Measurements from ENCODE around the gene TMEM115.

TMEM115 gene

DNA sequence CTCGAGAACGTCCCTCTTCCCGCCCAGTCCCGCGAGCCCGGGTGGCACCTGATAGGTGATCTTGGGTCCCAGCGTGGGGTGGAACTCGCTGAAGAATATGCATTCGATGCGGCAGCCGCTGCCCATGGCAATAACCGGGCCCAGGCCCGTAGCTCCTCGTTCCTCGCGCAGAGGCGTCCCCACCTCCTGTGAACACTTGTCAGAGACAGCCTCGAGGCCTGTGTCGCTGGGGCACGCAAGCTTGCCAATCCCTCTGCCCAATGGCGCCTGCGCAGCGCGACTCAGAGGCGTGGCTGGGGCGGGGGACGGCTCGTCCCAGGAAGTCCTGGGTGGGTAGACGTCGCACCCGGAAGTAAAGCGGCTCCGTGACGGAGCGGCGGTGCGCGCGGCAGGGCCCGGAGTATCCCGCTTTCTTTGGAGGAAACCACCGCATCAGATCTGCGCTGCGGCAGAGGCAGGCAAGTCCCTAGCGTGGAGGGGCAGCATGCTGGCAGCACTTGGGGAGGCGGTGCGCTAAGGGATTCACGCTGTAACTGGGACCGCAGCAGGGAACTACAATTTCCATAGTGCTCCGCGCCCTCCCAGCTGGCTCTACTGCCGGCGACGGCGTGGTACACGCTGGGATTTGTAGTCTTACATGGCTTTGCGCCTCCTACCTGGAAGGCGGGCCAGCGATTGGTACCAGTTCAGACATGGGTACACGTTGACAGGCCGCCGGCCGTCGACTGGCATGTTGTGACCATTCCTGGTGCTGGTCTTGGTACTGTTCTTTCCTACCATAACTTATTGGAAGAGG lies 8.6 kb downstream of the TMEM115 start, which contains the start of the genes CYB561D2 and NPRL2:
Gene CYB561D2, plus strand, starts transcription at position 336 of the 796 bp plus-strand sequence. CDS start 572 bp downstream, outside the sequence.
Gene NPRL2, minus strand, starts transcription at position 249 of the 796 bp plus-strand sequence. Its CDS starts 123 bp downstream, at position 126.
- peak; percentile 100 for DNase-seq

DNA sequence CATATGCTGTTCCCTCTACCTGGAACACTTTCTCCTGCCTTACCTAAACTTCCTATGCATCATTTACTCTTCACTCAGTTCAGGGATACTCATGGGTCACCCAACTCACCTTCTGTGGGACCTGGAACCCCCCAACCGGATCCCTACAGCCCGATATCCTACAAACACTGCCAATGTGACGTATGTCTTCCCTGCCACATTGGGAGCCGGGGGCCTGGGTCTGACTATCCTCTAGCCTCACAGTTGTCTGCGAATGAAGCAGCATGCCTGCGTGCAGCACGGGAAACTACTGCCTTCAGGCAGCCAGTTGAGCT lies 9.2 kb downstream of the TMEM115 start:
- DNase-seq, result no peak

DNA sequence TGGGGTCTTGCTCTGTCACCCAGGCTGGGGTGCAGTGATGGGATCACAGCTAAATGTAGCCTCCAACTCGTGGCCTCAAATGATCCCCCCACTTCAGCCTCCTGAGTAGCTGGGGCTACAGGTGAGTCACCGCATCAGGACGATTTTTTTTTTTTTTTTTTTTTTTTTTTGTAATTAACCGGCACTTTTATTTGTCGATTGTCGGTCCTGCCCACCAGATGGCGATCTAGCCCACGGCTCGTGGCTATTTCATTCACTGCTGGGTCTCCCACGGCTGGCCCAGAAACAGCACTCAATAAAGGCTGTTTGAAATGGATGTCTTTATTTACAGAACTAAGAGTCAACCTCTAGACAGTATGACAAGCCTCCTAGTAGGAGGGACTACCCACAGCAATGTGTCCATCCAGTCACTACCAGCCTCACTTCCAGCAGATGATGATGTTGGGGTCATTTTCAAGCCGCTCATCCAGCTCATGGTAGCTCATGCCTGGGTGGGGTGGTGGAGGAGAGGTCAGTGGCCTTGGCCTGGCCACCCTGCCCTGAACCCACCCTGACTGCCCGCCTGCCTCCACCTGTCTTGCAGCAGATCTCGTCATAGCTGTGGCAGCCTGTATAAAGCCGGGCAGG lies 12.0 kb downstream of the TMEM115 start:
- DNase-seq, result peak; percentile 81

DNA sequence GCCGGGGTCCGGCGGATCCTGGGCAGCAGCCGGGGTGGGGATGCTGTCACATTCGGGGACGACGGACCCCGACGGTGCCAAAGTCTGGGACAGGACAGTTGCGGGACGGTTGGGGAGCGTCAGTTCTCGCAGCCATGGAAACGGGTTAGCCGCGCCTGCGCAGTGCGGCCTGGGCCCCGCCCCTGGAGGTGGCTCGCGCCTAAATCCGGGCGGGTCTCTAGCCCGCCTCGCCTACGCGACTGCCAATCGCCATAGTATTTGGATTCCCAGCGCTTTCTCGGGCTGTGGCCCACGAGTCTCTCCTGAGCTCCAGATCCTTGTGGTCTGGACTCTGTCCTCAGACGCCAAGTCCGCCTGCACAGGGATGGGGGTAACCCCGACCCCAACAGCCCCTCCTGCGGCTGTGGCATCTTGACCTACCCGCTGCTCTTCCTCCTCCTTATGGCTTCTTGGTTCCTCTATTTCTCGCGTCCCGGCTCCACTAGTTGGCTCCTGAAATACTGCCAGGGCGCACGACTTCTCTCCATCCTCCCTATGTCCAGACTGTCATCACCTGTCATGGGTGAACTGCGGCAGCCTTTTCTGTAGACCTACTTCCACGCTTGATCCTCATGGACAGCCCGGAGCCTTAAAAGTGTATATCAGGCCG lies 13.6 kb downstream of the TMEM115 start, which contains the start of gene ZMYND10:
Gene ZMYND10, minus strand, starts transcription at position 147 of the 649 bp plus-strand sequence. CDS start 153 bp downstream, outside the sequence.
- peak; percentile 87 for DNase-seq

DNA sequence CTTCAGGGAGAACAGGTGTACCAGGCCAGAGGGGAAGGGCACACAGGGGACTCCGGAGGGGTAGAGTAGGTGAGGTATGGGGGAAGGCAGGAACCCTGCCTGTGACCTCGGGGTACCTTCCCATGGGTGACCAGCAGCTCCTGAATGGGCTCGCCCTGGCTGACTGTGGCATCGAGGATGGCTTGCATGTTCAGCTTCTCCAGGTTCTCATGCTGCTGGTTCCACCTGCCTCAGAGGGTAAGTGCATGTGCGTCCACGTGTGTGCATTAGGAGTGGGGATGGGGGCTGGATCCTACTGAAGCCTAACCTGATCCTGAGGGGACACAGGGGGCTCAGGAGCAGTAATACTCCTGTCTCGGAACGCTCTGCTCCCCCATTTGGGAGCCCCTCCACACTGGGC lies 14.3 kb downstream of the TMEM115 start:
- DNase-seq, result no peak

DNA sequence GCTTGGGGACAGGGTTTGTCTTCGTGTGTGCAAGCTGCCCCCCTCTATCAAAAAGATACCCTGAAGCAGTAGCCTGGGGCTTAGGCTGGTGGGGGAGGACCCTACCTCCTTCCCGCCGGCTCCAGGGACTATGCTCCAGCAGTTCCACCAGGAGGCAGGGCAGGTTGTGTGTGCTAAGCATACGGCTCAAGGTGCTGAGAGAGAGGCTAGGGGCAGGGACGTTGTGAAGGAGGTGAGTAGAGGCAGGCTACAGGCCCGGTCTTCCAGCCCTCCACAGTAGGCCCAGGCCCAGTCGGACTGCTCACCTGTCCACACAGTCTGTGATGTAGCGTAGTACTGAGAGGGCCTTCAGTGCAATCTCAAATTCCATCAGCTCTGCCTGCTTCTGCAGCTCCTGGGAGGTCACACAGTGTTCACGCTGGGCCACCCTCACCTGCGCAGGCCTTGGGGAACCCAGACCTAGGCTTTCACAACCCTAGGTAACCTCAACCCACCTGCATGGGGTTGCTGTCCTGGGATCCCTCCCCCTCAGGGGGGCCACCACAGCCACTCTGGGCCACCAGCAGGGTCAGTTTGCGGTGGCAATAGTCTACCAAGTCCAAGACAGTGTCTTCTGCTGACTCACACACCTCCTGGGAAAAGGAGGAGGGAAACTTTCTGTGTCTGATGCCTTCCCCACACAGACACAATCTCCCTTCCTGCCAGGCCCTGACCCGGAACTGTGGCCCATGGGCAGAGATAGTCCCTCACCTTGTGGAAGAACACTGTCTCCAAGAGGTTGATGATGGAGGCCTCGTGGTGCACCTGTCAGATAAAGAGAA lies 16.3 kb downstream of the TMEM115 start:
- DNase-seq, result no peak

DNA sequence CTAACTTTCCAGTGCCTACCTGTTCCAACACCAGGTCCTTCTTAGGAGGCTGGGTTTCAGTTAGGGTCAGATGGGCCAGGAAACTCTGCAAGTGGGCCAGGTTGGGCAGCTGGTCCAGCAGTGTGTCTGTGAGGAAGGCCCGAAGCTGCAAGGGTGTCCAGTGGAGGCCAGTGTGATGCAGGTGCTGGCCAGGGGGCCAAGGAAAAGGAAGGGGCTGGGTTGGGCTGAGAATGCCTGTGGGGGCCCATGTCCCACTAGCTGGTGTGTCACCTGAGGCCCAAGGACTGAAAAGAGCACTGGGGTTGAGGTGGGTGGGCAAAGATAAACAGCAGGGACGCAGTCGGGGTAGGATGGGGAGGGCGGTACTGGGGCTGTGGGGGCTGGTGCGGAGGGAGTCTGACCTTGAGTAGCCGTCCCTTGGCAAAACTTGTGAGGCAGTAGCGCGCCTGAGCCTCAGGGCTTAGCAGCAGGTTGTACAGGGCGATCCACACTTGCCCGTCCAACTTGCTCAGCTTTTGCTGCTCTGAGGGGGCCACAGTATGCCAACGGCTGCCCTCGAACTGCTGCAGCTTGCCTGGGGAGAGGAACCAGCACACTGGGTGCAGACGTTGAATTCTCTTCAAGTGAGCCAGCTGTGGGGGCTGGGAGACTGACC lies 17.2 kb downstream of the TMEM115 start:
- no peak for DNase-seq

DNA sequence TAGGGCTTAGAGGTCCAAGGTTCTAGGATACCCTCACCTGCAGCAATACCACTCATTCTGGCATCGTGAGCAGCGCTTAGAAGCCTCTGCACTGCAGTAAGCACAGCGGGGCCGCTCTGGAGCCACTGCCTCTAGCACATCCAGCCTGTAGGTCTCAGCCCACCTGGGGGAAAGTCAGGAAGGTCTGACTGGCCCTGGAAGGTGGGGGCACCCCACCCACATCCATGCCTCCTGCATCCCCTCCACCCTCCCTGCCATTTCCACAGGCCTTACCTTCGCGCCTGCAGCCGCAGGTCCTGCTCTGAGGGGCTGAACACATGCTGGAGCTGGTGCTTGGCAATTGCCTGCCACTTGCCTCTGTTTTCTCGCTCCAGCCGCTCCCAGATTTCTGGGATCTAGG lies 17.8 kb downstream of the TMEM115 start:
- no peak for DNase-seq

DNA sequence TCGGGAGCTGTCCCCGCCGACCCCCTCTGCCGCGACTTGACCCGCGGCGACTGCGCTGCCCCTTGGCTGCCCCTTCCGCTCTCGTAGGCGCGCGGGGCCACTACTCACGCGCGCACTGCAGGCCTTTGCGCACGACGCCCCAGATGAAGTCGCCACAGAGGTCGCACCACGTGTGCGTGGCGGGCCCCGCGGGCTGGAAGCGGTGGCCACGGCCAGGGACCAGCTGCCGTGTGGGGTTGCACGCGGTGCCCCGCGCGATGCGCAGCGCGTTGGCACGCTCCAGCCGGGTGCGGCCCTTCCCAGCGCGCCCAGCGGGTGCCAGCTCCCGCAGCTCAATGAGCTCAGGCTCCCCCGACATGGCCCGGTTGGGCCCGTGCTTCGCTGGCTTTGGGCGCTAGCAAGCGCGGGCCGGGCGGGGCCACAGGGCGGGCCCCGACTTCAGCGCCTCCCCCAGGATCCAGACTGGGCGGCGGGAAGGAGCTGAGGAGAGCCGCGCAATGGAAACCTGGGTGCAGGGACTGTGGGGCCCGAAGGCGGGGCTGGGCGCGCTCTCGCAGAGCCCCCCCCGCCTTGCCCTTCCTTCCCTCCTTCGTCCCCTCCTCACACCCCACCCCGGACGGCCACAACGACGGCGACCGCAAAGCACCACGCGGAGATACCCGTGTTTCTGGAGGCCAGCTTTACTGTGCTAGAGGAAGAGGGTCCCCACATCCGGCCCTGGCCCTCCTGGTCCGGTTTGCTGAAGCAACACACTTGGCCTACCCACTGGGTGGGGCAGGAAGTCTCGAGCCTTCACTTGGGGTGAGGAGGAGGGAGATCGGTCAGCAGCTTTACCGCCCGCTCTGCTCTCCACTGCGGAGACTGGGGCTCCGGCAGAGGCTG lies 18.6 kb downstream of the TMEM115 start, which contains the start of gene RASSF1:
Gene RASSF1, minus strand, starts transcription at position 389 of the 882 bp plus-strand sequence. Its CDS starts 31 bp downstream, at position 358.
- DNase-seq, result peak; percentile 82

DNA sequence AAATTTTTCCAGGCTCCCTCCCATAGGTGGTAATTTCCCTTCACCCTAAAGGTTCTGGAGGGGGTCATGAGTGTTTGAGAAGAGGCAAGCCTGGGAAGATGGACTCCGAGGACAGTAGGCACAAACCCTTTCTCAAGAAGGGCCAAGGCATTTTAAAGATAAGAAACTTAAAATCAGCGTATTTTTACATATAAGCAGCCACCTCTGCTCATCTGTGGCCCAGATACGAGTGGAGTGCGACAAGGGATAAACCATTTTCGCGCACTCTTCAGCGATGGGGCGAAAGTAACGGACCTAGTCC lies 19.2 kb downstream of the TMEM115 start:
- DNase-seq, result no peak

DNA sequence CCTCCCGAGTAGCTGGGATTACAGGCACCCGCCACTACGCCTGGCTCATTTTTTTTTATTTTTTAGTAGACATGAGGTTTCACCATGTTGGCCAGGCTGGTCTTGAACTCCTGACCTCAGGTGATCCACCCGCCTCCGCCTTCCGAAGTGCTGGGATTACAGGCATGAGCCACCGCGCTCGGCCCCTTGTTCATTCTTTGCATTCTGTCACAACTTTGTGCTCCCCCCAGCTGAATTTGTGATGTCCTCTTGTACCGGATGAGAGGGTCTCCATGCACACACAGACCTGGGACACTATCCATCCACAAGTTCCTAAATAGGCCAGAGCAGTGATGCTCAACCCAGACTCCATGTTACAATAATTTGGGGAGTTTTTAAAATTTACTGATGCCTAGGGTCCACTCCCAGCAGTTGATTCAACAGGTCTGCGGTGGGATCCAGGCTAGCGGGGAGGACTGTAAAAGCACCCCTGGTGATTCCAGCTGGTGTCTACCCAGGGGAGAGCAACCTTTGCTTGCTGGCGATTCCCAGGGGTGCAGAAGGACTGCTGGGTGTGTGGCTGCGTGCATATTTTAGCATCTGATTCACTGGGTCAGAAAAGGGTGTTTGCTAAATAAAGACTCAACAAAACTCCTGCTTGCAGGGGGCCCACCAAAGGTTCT lies 19.7 kb downstream of the TMEM115 start:
- no peak for DNase-seq

DNA sequence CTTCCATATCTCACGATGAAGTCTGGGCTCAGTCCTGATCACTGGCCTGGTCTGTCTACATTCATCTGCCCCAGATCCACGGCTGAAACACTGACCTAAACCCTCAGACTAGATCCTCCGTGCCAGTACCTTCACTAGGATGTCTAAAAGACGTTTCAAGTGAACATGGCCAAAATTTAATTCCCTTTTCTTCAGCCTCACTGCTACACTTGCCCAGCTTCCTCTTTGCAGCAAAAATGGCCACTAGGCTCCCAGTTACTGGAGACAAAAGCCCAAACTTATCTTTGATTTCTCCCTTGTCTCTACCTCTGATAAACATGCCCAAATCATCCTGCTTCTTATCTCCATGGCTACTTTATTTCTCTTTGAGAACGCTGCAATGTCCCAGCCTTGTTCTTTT lies 20.4 kb downstream of the TMEM115 start:
- no peak for DNase-seq

DNA sequence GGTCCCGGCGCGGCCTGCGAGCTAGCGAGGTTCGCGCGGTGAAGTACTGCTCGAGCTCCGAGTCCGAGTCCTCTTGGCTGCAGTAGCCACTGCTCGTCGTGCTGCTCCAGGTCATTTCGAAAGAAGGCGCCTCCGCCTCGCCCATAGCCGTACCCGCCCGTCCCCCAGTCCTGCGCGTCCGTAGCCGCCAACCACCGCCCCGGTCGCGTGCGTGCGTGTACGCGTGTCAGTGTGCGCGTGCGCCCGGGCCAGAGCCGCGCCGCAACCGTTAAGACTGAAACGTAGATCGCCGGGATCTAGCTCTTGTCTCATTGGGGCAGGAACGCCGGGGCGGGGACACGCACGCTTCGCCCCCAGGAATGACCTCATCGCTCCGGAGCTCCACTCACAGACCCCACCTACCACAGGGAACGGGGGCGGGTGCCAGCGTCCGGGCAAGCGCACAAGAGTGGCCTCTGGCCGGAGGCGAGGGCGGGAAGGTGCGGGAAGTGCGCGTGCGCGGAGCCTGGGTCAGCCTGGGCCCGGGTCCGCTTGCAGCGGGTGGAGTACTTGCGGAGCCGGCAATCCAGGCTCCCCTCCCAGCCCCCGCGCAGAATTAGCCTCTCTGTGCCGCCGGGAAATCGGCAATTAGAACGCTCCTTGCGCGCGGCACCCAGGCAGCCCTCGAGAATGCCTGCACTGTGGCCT lies 22.0 kb downstream of the TMEM115 start:
- peak; percentile 98 for DNase-seq

DNA sequence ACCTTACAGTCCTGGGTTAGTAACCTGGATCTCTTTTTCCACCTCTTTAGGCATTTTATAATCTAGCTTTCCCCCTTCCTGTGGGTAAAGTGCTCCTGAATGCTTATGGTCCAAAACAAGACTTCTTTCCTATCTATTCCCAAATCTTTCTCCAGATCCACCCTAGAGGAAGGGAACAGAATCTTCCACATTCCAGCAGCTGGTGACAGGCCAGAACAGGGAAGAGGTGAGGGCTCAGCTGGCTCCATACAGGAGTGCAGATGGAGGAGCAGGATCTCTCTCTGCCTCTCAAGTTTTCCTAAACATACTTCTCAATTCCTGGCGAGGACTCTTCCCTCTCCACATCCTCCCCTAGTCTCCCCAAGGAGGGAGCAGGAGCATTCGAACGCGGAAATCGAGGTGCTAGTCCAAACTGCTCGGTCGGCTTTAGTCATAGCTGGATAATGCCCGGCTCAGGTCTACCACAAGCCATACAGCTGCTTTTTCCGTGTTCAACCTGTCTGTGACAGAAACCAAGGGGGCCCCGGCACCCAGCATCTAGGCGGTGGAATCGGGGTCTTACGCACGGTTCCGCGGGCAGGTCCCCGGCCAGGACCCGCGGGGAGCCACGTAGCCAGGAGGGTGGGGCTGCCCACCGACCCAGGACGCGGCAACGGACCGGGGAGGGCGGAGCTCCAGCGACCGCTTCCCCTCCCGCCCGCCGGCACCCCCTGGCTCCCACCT lies 22.7 kb downstream of the TMEM115 start:
- no peak for DNase-seq

DNA sequence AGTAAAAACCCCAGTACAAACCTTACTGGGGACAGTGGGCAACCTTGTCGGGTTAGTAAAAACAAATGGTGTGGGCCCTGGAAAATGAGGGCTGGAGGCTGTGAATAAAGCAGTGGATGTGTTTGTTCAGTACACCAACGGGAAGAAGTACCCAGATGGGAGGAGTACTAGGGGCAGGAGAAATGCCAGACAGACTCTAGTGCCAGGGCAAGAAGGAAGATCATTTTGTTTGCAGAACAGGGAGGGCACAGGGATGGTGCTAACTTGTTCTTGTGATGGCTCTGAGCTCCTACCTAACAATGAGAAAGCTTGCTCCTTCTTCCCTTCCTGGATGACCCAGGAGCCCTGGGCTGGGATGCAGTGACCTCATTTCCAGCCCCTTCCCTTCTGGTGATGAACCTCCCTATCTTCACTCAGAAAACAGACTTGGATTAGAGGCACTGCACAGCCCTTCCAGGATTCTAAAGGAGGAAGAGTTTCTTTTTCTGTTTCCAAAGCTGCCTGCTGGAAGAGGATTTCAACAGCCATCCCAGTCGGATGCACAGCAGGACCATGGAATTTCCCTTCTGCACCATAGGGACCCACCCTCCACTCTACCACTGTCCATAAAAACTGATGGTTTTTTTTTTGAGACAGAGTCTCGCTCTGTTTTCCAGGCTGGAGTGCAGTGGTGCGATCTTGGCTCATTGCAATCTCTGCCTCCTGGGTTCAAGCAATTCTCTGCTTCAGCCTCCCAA lies 24.8 kb downstream of the TMEM115 start:
- DNase-seq, result no peak

DNA sequence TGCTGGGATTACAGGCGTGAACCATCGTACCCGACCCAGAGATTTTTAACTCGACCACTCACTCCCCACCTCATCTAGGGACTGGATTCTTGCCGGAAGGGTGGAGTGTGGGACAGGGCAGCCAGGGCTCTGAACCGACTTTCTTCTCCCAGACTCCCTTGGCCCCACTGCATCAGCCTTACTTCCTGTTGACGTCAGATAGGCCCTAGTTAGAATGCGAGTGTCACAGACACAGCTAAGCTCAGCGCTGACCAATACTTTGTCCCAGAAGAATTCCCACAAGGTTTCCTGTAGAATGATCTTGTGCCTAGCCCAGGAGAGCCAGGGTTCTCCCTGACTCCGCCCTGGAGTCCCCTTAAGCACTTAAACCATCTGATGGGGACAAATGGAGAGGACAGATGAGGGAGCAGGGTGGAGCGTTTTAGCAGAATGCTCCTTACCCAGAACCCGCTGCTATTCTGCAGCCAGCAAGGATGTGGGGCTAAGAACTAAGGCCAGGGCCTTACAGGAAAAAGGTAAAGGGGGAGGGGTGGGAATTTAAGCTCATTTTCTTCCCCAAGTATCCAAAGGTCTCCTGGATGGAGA lies 25.5 kb downstream of the TMEM115 start:
- no peak for DNase-seq

DNA sequence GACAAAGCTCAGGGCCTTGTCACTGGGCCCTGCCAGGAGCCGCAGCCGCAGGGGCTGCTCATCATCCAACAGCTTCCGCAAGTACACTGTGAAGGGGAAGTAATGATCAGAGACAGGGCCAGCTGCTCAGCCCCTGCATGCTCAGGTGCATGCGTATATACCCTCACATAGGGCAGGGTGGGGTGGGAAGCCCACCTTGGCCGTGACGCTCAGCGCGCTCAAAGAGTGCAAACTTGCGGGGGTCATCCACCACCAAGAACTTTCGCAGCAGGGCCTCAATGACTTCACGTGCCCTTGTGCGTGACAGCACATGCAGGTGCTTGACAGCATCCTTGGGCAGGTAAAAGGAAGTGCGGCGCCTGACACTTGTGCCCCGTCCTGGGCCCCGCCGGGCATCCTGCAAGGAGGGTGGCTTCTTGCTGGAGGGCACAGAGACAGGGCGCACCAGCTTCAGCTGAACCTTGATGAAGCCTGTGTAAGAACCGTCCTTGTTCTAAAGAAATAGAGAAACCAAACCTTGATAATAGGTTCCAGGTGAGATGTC lies 27.9 kb downstream of the TMEM115 start:
- no peak for DNase-seq

DNA sequence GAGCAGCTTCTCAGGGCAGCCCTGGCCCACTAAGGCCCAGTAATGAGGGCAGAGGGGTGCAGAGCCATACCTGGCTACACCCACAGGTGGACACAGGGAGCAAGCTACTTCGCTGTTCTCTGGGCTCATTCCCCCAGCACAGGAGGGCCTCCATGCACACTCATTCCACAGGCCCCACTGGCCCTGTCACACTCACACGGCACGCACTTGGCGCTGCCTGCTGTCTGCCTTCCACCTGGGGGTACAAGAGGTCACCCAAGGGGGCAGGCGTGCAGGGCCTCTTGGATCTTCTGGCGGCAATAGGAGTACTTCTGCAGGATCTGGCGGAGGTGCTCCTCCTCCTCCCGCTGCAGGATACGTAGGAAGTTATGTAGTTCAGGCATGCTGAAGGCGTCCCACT lies 29.0 kb downstream of the TMEM115 start:
- no peak for DNase-seq
